Body of pancreas (tissue), 4 donors: ENCODE data around the gene PTH1R. TPM values are rescaled to one million over a fixed set of nuclear protein-coding genes. Genes with fewer than 3 reads are reported as not detected.
"Not testable (repeated sequence)": the region's sequence is repeated elsewhere in the genome, so short reads cannot be mapped to it uniquely, and the experiment has no call there.

Experiments
- ATAC-seq: fragments of 150-250 bp; one replicate; pipeline ENCODE4 v1.9.1; 2016
- DNase-seq, 4 donors: peaks; one replicate each; pipeline ENCODE4 v3.0.0-alpha.2; 2019
- H3K27ac ChIP-seq, 4 donors: fragments of 200-600 bp; sonication (generic); 1 replicate in 3 of 4; 2 replicates in 1 of 4; pipeline versions ENCODE4 v1.5.1 to v1.6.1; 2016 to 2019; ENCODE audit warnings: mild to moderate bottlenecking in 1 of 4, mixed read lengths in 1 of 4, moderate library complexity in 1 of 4
- H3K27me3 ChIP-seq, 2 donors: fragments of 200-600 bp; sonication (generic); one replicate each; pipeline ENCODE4 v1.6.0; 2016; ENCODE audit warnings: mild to moderate bottlenecking in 1 of 2
- H3K36me3 ChIP-seq, 2 donors: fragments of 200-600 bp; sonication (generic); replicated peaks in 1 of 2; 2 replicates each; pipeline ENCODE4 v1.5.1; 2016; ENCODE audit warnings: low read depth in 2 of 2; ENCODE audit not compliant: insufficient read depth in 1 of 2
- H3K4me1 ChIP-seq: fragments of 200-600 bp; sonication (generic); one replicate; pipeline ENCODE4 v1.6.0; 2016
- H3K4me3 ChIP-seq, 2 donors: fragments of 200-600 bp; sonication (generic); 1 replicate in 1 of 2; 2 replicates in 1 of 2; pipeline ENCODE4 v1.5.1; 2016 to 2019
- H3K9me3 ChIP-seq, 3 donors: fragments of 200-600 bp; sonication (generic); 1 replicate in 2 of 3; 2 replicates in 1 of 3; pipeline ENCODE4 v1.5.1; 2016
- CTCF ChIP-seq, 7 experiments: fragments of 450-650 bp in 4 of 7; fragments of 200-600 bp in 3 of 7; sonication (generic) in 3 of 7; IDR thresholded peaks; one replicate each; pipeline ENCODE4 v1.5.1; 2016 to 2019; ENCODE audit warnings: antibody characterized with exemption in 7 of 7
- POLR2A ChIP-seq, 3 donors: fragments of 450-650 bp; IDR thresholded peaks; one replicate each; pipeline ENCODE4 v1.6.1; 2016; ENCODE audit warnings: antibody characterized with exemption in 3 of 3, mild to moderate bottlenecking in 2 of 3
- WGBS, 2 donors: methylation state at CpG; one replicate each; pipeline ENCODE4 v1.1.5; 2017; 5-methylcytosine and 5-hydroxymethylcytosine counted together
- intact Hi-C: fragments of 100-400 bp; cut with DNase I; formaldehyde crosslinking; loops from one replicate; pipeline ENCODE4 v1.15.1; 2023
- total RNA-seq, 2 donors: library from RNA; depleted of rRNA; stranded (reverse); fragments of >200 nt; gene quantifications; one replicate each; pipeline ENCODE4 v1.1.0, GENCODE V29; 2016

Gene PTH1R
- total RNA-seq, 2 donors from 2014 or later, result 1.8 to 8.2 TPM

- TF ChIP-seq POLR2A (IDR thresholded peaks at IDR 0.05) (no peak), CTCF (IDR thresholded peaks at IDR 0.05) (peak; percentile 65 to 87 (median 80))
- peak; percentile 82 to 86 (median 85) for DNase-seq
- Histone ChIP-seq H3K36me3 (no peaks in the 10 kb centered on the region), H3K4me1 (peaks cover 16% of the 10 kb centered on the region), H3K9me3 (no peaks in the 10 kb centered on the region), H3K4me3 (no peak overlapping the region), H3K27me3 (no peaks in the 10 kb centered on the region), H3K27ac (no peak overlapping the region)
- peak; percentile 82 for ATAC-seq
- WGBS, 2 donors, result 8 to 13% methylated on average over 15 to 18 of the region's 18 CpGs
- intact Hi-C loops, result no loop called here
These were observed 32.1 kb downstream of the PTH1R start for GRCh38 chr3:46909535-46910161.

GRCh38 chr3:46910166-46910760 is 32.7 kb downstream of the PTH1R start:
- no peak overlapping the region for H3K27ac ChIP-seq
- H3K4me3 ChIP-seq, result no peak overlapping the region
- TF ChIP-seq POLR2A (IDR thresholded peaks at IDR 0.05) (no peak), CTCF (IDR thresholded peaks at IDR 0.05) (no peak)
- H3K9me3 ChIP-seq, result no peaks in the 10 kb centered on the region
- intact Hi-C loops, result no loop called here
- peak in 1 of 4 donors; percentile 12 for DNase-seq
- WGBS, 2 donors, result 61 to 88% methylated on average over 2 to 5 of the region's 6 CpGs
- no peak for ATAC-seq
- H3K4me1 ChIP-seq, result peaks cover 16% of the 10 kb centered on the region
- no peaks in the 10 kb centered on the region for H3K27me3 ChIP-seq
- H3K36me3 ChIP-seq, result no peaks in the 10 kb centered on the region

GRCh38 chr3:46910914-46911313 is 33.4 kb downstream of the PTH1R start:
- H3K4me3 ChIP-seq, intact Hi-C loops, H3K27ac ChIP-seq, H3K36me3 ChIP-seq, DNase-seq, H3K27me3 ChIP-seq, H3K9me3 ChIP-seq, ATAC-seq: not testable (repeated sequence)
- whole genome bisulfite sequencing, 2 donors, result 88 to 89% methylated on average over 10 of the region's 10 CpGs
- peaks cover 16% of the 10 kb centered on the region for H3K4me1 ChIP-seq

GRCh38 chr3:46912986-46913385 is 35.5 kb downstream of the PTH1R start:
- Histone ChIP-seq H3K4me3 (no peak overlapping the region), H3K4me1 (peaks cover 16% of the 10 kb centered on the region), H3K27ac (no peak overlapping the region), H3K9me3 (no peaks in the 10 kb centered on the region), H3K36me3 (peaks cover 0 to 6% of the 10 kb centered on the region in 2 donors), H3K27me3 (no peaks in the 10 kb centered on the region)
- intact Hi-C loops, result no loop called here
- DNase-seq, result no peak
- TF ChIP-seq CTCF (IDR thresholded peaks at IDR 0.05) (no peak), POLR2A (IDR thresholded peaks at IDR 0.05) (no peak)
- WGBS, 2 donors, result 79 to 100% methylated on average over 3 of the region's 3 CpGs
- no peak for ATAC-seq

- DNase-seq, result peak in 3 of 4 donors; percentile 44 to 61 (median 60)
- peaks cover 0 to 11% of the 10 kb centered on the region in 2 donors for H3K36me3 ChIP-seq
- no peaks in the 10 kb centered on the region for H3K9me3 ChIP-seq
- no peak overlapping the region for H3K27ac ChIP-seq
- ATAC-seq, result no peak
- H3K4me3 ChIP-seq, result no peak overlapping the region
- peaks cover 11% of the 10 kb centered on the region for H3K4me1 ChIP-seq
- TF ChIP-seq POLR2A (IDR thresholded peaks at IDR 0.05) (no peak), CTCF (IDR thresholded peaks at IDR 0.05) (no peak)
- intact Hi-C loops, result no loop called here
- H3K27me3 ChIP-seq, result no peaks in the 10 kb centered on the region
- 38 to 52% methylated on average over 8 of the region's 8 CpGs for WGBS, 2 donors
These were observed 36.1 kb downstream of the PTH1R start for GRCh38 chr3:46913644-46914043.
